ENCODE measurements around the gene TBC1D5.
"Not testable (repeated sequence)": the region's sequence is repeated elsewhere in the genome, so short reads cannot be mapped to it uniquely, and the experiment has no call there.

TBC1D5 gene

GRCh38 chr3:17411157-17411877, 331.1 kb downstream of the TBC1D5 start:
- DNase-seq = no peak
- in situ Hi-C loops (cut with HindIII; ENCODE audit: low pct_ligation_motif_present, low pct_unique_long_range_greater_than_20kb, low sequenced_read_pairs) = no loop called here

GRCh38 chr3:17407576-17407975, 334.9 kb downstream of the TBC1D5 start:
- in situ Hi-C loops (cut with HindIII; ENCODE audit: low pct_ligation_motif_present, low pct_unique_long_range_greater_than_20kb, low sequenced_read_pairs) = no loop called here
- DNase-seq = no peak

GRCh38 chr3:17404548-17404947, 337.9 kb downstream of the TBC1D5 start:
- in situ Hi-C loops (cut with HindIII; ENCODE audit: low pct_ligation_motif_present, low pct_unique_long_range_greater_than_20kb, low sequenced_read_pairs) = no loop called here
- DNase-seq = no peak

DNA sequence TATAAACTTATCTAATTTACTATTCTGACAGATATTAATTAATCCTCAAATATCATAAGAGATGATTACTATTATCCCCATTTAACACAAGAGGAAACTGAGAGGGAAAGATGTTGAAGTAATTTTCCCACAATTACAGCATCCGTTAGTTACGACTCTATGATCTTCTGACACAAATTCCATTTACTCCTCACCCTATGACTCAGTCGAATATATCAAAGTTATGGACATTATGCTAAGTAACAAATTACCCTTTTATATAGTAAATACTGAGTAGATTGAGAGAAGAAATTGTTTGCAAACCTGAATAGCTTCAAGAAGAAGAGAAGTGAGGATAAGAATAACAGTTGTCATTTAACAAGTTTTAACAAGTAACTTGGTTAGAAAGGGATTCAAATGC, 340.0 kb downstream of the TBC1D5 start:
- in situ Hi-C loops (cut with HindIII; ENCODE audit: low pct_ligation_motif_present, low pct_unique_long_range_greater_than_20kb, low sequenced_read_pairs) = no loop called here
- no peak for DNase-seq

GRCh38 chr3:17401912-17402311, 340.5 kb downstream of the TBC1D5 start:
- in situ Hi-C loops (cut with HindIII; ENCODE audit: low pct_ligation_motif_present, low pct_unique_long_range_greater_than_20kb, low sequenced_read_pairs) = no loop called here
- no peak for DNase-seq

GRCh38 chr3:17399586-17399985, 342.8 kb downstream of the TBC1D5 start:
- in situ Hi-C loops (cut with HindIII; ENCODE audit: low pct_ligation_motif_present, low pct_unique_long_range_greater_than_20kb, low sequenced_read_pairs) = no loop called here
- DNase-seq = no peak

GRCh38 chr3:17398959-17399551, 343.4 kb downstream of the TBC1D5 start:
- in situ Hi-C loops (cut with HindIII; ENCODE audit: low pct_ligation_motif_present, low pct_unique_long_range_greater_than_20kb, low sequenced_read_pairs) = no loop called here
- DNase-seq = no peak

DNA sequence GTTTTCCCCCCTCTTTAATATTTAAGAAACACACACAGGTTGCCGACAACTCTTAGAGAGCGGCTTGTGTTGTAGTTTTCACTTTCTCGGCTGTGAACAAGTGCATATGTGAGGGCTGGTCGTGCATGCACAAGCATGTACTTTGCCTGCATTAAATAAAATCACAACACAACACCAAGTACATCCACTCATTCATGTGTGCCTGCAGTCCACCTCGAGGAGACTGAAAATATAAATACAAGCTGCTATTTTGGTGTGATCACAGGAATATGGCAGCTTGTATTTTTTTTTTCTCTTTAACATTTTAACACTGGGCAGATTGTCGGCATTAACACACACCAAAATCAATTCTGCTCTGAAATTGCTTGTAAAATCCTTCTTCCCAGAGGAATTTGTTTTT, 346.4 kb downstream of the TBC1D5 start:
- in situ Hi-C loops (cut with HindIII; ENCODE audit: low pct_ligation_motif_present, low pct_unique_long_range_greater_than_20kb, low sequenced_read_pairs) = no loop called here
- no peak for DNase-seq

GRCh38 chr3:17394541-17395155, 347.8 kb downstream of the TBC1D5 start:
- DNase-seq = no peak
- in situ Hi-C loops (cut with HindIII; ENCODE audit: low pct_ligation_motif_present, low pct_unique_long_range_greater_than_20kb, low sequenced_read_pairs) = no loop called here

- DNase-seq; in situ Hi-C loops (cut with HindIII; ENCODE audit: low pct_ligation_motif_present, low pct_unique_long_range_greater_than_20kb, low sequenced_read_pairs): not testable (repeated sequence)
These were observed 349.9 kb downstream of the TBC1D5 start for GRCh38 chr3:17392516-17392915.

DNA sequence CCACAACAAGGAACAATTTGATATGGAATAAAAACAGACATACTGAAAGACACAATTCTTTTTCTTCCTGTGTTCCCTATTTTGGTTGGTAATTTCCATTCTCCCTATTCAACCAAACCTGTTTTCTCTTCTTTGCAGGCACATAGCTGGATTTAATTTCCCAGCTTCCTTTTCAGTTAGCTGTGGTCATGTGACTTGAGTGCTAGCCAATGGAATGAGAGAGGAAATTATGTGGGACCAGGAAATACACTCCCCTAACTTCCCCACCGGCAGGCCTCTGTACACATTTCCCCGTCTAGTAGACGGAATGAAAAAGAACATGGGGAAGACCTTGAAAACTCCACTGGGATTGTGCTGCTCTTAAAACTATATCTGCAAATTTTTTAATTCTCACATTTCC, 351.6 kb downstream of the TBC1D5 start:
- no peak for DNase-seq
- in situ Hi-C loops (cut with HindIII; ENCODE audit: low pct_ligation_motif_present, low pct_unique_long_range_greater_than_20kb, low sequenced_read_pairs) = no loop called here

GRCh38 chr3:17387108-17387507, 355.3 kb downstream of the TBC1D5 start:
- in situ Hi-C loops (cut with HindIII; ENCODE audit: low pct_ligation_motif_present, low pct_unique_long_range_greater_than_20kb, low sequenced_read_pairs) = no loop called here
- no peak for DNase-seq

DNA sequence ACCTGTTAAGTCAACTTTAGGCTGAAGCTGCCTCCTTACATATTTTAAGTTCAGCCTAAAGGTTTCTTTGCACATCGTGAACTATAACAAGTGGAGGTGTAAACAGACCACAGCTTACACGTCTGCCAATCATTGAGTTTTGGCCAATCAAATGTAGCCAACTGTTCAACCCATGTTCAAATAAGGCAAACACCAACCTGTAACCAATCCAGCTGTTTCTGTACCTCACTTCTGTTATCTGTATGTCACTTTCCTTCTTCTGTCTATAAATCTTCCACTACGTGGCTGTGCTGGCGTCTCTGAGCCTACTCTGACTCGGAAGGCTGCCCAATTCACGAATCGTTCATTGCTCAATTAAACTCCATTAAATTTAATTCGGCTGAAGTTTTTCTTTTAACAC, 356.0 kb downstream of the TBC1D5 start:
- in situ Hi-C loops (cut with HindIII; ENCODE audit: low pct_ligation_motif_present, low pct_unique_long_range_greater_than_20kb, low sequenced_read_pairs) = no loop called here

DNA sequence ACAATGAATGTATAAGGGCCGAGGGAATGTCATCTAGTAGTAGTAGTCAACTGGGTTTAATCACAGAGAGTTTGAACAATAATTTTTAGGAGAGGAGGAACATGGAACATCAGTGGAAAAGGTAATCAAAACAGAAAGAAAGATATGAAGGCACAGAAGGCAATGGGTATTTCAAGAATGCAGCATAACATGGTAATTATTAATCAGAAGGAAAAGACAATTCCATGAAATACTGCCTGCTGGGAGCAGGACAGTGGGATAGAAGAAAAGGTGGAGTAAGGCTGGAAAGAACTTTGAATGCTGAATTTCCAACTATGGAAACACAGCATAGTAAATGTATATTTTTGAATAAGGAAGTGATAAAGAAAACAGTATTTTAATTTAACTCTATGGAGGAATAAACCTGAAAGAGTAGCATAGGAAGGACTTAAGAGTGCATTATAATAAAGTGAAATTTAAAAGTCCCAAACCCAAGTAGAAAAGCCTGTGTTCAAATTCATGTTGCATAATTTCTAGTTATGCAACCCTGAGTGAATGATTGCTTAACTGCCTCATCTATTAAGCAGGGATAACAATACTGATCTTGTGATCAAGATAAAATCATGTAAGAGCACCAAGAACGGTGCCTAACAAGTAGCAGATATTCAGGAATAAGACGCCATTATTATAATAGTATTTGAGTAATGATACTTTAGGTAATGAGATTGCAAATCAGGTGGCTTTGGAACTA, 357.7 kb downstream of the TBC1D5 start:
- DNase-seq = peak; percentile 75
- in situ Hi-C loops (cut with HindIII; ENCODE audit: low pct_ligation_motif_present, low pct_unique_long_range_greater_than_20kb, low sequenced_read_pairs) = no loop called here

More for the DNA sequence above, 356.0 kb downstream of the TBC1D5 start:
- DNase-seq = no peak

DNA sequence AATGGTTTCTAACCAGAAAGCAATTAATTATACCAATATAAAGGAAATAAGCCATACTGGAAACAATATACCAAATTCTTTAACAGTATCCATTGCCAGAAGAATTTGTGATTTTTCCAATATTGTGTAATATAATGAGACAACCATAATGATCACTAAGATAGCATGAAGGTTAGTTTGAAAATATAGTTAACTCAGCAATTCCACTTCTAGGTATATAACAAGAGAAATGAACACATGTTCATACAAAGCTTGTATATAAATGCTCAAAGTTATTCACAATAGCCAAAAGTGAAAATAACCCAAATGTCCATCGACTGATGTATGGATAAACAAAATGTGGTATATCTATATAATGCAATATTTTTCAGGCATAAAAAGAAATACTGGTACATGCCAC, 369.1 kb downstream of the TBC1D5 start:
- in situ Hi-C loops (cut with HindIII; ENCODE audit: low pct_ligation_motif_present, low pct_unique_long_range_greater_than_20kb, low sequenced_read_pairs) = no loop called here
- no peak for DNase-seq

DNA sequence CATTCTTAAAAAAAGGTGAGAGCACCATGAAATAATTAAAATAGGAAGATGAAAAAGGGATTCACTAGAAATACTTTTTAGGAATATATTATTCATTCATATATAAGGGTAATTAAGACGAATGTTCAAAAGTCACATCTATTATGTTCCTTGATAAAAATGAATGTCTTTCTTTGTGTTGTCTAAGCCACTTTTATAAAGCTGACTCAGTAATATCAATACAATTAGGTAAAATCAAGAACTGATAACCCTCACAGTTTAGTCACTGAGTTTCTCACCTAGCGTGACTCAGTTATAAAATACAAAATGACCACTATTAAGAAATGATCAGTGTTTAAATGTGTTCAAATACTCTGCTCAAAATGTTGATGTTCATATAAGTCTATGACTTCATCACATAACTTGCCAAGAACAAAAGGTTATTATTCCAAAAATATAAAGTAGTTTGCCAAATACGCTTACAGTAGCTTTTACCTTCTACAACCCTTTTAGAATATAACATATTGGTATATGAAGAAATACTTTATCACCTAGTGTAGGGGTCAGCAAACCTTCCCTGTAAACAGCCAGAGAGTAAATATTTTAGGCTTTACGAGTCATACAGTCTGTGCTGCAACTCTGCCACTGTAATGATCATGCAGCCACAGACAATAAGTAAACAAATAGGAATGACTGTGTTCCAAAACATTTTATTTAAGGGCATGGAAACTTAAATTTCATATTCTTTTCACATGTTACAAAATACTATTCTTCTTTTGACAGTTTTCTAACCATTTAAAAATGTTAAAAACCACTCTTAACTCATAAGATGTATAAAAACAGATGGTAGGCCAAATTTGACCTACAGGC, 369.8 kb downstream of the TBC1D5 start:
- in situ Hi-C loops (cut with HindIII; ENCODE audit: low pct_ligation_motif_present, low pct_unique_long_range_greater_than_20kb, low sequenced_read_pairs) = no loop called here
- no peak for DNase-seq

DNA sequence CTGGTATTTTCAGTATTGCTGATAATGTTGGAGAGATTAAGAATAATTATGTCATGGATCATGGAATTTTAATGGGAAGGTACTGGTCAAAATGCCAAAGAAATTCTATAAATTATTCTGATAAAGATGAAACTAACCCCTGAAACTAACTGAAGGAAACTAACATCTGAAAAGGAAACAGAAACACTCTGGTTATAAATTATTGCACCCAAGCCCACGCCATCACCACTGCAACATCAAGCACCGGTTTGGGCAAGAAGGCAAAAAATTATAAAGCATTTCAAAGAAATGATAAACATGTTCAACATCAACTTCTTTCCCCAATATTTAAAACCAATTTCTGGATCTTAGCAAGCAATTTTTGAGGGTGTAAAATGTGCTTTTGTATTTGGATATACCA, 372.5 kb downstream of the TBC1D5 start:
- no peak for DNase-seq
- in situ Hi-C loops (cut with HindIII; ENCODE audit: low pct_ligation_motif_present, low pct_unique_long_range_greater_than_20kb, low sequenced_read_pairs) = no loop called here

GRCh38 chr3:17367171-17367570, 375.3 kb downstream of the TBC1D5 start:
- DNase-seq = no peak
- in situ Hi-C loops (cut with HindIII; ENCODE audit: low pct_ligation_motif_present, low pct_unique_long_range_greater_than_20kb, low sequenced_read_pairs) = no loop called here

DNA sequence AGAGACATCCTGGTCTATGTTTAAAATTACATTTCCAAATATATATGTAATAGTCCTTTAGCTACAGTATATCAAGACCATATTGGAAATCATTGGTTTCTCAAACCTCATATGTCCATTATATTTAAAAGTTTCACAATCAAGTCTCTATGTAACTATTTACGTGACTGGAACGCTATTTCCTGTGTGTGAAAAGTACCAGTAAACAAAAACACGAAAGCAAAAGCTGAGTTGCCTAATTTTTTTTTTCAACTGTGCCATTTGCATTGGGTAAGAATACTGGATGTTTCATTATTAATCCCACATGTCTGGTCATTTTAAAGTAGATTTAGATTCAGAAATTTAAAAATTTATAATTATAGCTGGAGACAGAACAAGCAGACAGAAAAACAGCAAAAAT, 381.4 kb downstream of the TBC1D5 start:
- in situ Hi-C loops (cut with HindIII; ENCODE audit: low pct_ligation_motif_present, low pct_unique_long_range_greater_than_20kb, low sequenced_read_pairs) = no loop called here
- DNase-seq = no peak
